Activated CD4-positive, alpha-beta T cell treated with anti-CD3 and anti-CD28 coated beads for 48 hours (primary cell): ENCODE measurements around the gene NDUFAF5.

Experiments
- DNase-seq: peaks from one replicate; pipeline ENCODE4 v3.0.0-alpha.2; 2020

NDUFAF5 gene

DNA sequence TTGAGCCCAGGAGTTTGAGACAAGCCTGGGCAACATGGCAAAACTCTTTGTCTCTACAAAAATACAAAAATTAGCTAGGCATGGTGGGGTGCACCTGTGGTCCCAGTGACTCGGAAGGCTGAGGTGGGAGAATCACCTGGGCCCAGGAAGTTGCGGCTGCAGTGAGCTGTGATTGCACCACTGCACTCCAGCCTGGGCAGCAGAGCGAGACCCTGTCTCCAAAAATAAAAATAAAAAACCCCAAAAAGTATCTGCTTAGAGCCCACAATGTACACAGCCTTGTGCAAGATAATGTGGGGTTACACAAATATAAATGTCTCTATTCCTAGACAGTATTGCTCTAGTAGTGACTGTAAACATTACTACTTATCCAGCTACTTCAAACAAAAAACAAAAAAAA, 6.0 kb upstream of the NDUFAF5 start:
- no peak for DNase-seq

DNA sequence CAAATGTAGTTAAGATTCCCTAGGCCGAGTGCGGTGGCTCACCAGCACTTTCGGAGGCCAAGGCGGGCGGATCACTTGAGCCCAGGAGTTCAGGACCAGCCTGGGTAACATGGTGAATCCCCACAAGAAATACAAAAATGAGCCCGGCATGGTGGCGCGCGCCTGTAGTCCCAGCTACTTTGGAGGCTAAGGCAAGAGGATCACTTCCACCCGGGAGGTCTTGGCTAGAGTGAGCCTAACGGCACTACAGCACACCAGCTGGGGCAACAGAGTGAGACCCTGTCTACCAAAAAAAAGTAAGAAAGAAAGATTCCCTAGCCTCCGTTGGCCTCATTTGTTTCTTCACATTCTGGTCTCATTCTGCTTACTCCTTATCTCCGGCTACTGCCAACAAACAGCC, 1.3 kb upstream of the NDUFAF5 start:
- no peak for DNase-seq

DNA sequence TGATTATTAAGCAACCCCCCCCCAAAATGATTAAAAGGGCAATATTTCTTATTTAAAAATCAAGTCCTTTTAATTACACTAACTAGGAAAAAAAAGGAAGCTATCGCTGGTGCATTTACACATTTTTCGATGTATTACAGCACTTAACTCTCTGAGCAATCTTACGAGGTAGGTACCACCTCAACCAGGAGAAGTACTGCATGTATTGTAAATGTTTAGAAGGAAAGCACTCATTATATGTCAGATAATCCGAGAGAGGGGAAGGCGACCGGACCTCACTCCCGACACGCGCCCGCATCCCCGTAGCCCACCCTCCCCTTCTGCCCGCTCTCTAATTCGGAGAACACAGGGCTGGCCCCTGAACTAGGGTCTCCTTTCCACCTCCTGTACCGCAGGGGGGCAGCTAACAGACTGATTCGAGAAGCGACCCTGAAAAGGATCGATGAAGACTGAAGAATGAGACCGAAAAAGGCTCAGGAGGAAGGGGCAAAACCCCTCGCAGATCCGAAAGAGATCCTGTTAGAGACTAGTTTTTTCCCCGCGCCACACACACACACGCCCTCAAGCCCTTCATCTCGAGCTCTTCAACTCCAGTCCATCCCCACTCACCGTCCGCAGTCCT, 446 bp upstream of the NDUFAF5 start:
- no peak for DNase-seq

DNA sequence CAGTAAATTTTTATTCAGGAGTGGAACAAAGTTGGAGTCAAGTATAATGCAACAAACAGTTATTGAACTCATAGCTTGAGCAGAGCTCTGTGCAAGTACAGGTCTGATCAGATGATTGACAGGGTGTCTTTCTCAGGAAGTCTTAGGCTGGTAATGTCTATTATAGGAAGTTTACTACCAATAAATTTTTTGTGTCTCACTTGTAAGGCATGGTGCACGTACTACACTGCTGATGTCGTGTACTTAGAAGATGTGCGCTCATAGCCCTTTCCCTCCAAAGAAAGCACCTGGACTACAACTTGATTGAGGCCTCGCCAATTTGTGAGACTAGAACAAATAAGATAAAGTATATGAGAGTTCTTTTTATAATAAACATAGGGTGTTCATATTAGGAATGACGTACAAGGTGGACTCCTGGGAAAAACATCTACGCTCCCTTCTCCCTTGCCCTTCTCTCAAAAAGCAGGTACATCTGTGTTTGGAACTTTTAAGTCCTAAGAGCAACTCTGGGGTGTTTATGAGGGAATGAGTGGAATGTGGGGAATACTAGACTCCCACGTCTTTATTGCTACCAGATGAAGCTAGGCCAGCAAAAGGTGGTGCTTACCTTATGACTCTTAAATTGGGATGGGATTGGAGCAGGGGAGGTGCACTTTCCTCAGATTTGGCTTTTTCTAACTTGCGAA, 1.5 kb downstream of the NDUFAF5 start:
- no peak for DNase-seq

DNA sequence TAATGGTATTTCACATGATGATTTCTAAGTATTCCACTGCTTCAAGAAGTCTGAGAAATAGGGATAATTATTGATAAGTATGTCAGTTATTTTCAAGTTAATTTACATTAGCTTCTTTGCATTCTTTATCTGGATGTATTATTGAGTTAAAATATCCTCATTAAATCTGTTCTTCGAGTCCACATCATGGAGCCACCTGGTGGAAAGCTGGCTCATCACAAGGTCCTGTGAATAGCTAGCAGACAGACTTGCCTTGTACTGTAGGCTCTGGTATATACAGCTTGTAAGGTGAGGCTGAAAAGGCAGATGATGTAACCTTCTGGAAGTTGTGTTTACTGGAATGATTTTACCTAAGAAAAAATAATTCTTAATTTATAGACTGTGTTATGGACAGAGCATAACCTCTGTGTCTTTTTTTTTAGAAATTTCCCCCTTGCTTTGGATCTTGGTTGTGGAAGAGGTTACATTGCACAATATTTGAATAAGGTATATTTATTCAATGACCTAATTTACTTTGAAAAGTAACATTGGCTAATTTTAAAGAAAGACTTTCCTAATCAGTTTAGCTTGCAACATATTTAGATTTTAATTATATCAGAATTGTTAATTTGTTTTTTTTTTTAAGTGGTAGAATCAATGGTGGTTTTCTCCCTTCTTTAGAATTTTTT, 3.5 kb downstream of the NDUFAF5 start:
- DNase-seq = peak; percentile 44

DNA sequence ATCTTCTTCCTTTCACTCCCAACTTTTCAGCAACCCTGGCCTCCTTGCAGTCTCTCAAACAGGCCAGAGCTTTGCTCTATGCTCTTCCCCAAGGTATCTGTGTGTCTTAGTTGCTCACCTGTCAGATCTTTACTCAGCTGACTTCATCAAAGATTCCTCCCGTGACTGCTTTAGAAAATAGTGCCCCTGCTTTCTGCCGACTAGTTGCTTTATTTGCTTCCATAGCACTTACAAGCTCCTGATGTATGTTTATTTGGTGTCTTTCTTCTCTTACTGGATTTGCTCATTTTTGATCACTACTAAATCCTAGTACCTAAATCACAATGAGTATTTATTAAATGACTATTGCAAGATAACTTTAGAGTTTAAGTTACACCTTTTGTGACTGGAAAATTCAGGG, 5.9 kb downstream of the NDUFAF5 start:
- no peak for DNase-seq

DNA sequence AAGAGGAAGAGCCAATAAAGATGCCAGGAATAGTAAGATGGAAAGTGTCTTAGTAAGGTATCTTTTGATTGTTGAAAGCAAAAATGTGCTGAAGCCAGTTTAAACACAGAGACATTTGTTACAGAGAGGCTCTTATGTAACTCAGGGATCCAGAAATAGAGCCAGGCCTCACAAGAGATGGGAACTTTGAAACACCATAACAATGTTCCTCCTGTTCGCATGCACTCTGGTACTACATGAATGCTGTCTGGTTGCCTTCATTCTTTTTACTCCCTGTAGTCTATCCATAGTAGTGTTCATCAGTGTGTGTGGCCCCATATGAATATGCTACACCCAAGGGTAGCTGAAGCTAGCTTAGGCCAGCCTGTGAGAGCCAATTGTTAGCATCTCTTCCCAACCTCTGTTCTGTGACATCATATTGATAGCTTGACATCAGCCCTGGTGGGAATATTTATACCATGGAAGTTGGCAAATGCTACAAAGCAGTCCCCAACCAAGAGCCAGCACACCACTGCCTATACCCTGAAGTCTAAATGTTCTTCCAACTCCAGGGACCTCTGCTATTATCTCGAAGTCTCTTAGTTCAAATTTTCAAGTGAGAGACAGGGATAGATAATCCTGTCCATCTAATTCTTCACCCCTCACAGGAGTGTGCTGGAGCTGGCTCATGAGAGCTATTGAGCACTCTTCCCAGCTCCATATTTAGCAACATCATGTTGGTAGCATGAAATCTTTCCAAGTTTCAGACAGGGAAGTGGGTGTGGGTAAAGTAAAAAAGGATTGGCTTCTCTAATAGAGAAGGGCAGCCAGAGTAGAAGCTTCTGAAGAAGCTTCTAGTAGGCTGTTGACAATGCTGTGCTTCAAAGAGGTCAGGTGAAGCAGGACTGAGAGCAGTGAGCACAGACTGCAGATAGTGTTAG, 7.0 kb downstream of the NDUFAF5 start:
- DNase-seq = no peak

DNA sequence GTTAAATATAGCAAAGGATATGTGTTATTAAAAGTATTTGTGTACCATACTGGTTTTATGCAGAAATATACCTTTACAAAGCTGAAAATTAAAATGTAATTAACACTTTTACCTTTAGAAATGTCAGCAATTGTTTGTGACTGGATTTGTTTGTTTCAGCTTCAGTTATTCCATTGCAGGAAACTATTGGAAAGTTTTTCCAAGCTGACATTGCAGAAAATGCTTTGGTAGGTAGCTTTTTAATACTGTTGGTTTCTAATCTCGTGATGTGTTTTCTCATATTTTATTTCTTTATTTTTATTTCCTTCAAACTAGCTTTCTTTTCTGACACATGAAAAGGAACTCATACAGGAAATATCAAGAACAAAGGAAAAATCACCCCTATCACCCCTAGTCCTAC, 8.2 kb downstream of the NDUFAF5 start:
- no peak for DNase-seq

DNA sequence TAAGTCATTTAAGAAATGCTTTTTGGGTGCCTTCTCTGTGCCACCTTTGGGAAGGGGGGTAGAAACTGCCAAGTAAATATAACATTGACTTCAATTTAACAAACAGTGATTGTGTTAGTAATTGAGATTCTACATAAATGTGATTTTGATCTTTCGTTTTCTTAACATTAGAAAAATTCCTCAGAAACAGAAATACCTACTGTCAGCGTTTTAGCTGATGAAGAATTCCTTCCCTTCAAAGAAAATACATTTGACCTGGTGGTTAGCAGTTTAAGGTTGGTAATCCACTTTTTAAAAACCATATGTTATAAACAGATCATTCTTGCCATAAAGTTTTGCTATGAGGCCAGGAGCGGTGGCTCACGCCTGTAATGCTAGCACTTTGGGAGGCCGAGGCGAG, 9.8 kb downstream of the NDUFAF5 start:
- DNase-seq = no peak

DNA sequence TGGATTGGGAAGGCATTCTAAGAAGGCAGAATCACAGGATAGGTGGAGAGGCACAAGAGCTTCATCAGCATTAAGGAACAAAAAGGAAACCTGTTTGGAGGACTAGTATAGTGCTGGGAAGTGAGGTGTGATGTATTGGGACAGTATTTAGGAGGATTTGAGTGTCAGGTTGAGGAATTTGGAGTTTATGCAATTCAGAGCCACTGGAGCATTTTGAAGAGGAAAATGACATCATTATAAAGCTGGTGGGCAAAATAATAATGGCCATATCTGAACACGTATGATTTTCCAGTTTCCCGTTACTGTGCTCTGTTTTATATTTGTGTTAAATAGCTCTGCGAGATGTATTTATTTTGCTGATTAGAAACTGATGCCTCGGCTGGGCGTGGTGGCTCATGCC, 14.2 kb downstream of the NDUFAF5 start:
- DNase-seq = no peak

DNA sequence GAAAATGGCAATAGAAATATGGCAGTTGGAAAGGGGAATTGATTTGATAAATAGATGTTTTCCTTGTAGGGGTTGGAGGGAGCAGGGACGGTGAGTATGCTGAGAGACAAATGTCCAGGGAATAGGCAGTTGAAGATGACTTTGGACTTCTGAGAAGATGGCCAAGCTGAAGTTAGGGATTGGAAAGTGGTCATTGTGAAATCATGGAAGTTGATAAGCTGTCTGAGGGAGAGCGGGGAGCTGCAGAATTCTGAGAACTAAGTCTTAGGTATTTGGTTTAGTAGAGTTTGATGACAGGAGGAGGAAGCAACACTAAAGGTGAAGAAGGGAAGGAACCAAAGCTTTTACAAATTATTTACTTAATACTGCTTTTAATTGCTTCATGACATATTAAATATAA, 15.1 kb downstream of the NDUFAF5 start:
- DNase-seq = no peak

DNA sequence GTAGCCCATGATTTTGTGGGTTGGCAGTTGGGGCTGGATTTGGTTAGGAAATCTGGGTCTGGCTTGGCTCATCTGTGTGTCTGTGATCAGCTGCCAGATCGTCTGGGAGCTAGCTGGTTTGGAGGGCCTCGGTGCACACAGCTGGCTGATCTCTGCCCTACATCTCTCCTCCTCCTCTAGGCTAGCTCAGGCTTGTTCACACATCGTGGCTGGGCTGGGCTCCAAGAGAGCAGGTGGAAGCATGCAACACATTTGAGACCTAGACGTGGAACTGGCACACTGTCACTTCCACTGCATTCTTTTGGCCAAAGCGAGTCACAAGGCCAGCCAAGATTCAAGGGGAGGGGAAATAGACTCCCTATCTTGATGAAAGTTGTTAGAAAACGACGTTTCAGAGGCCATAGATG, 15.9 kb downstream of the NDUFAF5 start:
- DNase-seq = no peak

DNA sequence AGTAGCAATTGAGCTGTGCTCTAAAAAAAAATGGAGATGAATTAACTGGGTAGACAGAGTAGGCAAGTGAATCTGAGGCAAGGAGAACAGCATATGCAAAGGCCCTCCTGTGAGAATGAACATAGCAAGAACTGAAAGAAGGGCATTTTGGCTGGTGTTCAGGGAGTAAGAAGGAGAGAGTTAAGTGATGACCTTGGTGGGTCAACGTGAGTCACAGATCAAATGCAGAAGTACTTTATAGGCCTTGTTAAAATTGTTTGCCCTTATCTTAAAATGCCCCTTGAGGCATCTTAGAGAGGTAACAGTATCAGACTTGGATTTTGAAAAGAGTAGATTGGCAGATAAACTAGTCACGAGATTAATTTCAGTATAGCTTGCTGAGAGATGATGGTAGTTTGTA, 24.5 kb downstream of the NDUFAF5 start:
- no peak for DNase-seq

DNA sequence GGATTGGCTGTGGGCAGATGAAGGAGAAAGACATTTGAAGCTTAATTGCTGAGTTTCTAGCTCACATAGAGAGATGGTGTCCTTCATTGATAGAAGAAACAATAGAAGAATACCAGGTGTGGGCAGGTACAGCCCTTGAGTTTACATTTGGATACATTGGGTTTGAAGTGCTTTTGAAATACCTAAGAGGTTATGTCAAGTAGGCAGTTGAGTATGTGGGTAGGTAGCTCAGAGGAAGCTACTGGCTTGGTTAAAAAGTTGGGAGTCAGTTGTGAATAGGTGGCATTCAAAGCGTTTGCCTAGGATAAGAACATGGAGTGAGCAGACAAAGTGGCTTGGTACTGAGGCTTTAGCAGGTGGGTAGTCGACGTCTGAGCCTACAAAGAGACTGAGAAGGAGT, 25.0 kb downstream of the NDUFAF5 start:
- DNase-seq = no peak

DNA sequence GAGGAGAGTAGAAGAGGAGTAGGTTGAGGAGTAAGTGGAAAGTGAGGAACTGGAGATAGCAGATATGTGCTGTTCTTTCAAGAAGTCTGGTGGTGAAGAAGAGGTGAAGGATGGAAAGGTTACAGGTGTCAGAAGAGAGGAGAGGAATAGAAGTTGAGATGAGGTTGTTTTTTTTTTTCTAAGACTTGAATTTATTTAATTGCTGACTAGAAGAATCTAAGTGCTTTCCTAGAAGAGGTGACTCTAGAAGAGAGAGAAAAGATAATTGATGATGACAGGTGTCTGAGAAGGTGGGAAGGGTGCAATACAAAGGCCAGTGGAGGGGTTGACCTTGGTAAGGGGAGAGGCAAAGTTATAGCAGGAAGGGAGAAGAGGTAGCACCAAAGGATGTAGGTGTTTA, 25.6 kb downstream of the NDUFAF5 start:
- no peak for DNase-seq

DNA sequence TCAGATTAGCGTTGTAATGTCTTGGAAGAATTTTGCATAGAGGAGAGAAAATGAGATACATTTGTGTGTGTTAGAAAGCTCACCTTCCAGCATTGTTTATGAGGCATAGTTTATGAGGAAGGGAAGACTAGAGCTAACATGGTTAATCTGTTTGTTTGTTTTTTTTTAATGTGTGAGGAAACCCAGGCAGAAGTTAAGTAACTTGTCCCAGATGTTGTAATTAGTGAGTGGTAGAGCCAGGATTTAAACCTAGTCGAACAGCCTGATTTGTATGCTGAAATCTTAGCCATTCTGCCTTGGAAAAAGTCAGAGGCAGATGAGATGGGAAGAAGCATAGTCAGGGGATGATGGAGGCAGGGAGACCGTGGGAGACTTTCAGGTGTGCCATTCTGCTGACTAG, 29.1 kb downstream of the NDUFAF5 start:
- no peak for DNase-seq

DNA sequence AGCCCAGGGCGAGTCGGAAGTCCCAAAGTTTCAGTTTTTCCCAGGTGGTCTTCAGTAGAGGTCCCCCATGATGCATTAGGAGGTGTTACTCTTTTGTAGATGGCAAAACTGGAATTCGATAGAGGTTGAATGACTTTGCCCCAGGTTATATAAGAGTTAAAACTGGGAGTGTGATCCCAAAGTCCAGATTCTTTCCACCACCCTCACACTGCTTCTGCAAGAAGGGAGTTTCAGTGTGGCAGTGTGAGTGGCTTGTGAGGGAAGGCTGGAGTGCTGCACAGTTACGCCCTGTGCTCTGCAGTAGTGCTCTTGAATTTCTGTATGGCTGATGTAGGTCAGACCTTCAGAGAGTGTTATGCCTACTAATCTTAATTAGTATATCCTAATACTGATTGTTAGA, 29.8 kb downstream of the NDUFAF5 start:
- DNase-seq = no peak

DNA sequence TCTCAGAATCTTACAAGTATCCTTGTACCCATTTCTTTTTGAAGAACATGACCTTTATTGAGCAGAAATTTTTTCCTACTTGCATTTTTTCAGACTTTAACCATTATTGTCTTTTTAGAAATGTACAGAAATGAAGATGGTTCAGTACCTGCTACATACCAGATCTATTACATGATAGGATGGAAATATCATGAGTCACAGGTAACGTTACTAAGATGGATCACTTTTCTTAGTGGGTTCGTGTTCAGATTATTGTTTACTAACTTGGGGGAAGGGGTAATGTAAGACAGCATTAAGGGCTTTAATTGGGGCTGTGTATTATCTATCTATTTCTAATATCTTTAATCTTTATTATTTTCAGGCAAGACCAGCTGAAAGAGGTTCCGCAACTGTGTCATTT, 31.9 kb downstream of the NDUFAF5 start:
- no peak for DNase-seq

DNA sequence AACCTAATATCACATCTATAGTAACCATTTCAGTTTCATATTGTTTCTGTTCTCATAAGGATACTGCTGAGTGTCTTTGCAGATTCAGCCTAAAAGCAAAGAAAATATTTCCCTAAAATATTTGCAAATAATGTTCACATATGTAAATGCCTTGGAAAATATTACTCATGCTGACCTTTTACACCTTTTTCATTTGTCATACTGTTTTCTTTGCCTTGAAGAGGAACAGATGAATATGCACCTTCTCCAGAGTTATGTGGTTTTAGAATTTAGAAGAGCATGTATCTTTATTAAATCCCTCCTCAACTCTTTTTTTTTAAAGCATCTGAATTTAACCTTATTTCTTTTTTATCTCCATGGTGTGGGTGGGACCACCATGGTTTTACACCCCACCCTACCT, 32.5 kb downstream of the NDUFAF5 start:
- DNase-seq = no peak

DNA sequence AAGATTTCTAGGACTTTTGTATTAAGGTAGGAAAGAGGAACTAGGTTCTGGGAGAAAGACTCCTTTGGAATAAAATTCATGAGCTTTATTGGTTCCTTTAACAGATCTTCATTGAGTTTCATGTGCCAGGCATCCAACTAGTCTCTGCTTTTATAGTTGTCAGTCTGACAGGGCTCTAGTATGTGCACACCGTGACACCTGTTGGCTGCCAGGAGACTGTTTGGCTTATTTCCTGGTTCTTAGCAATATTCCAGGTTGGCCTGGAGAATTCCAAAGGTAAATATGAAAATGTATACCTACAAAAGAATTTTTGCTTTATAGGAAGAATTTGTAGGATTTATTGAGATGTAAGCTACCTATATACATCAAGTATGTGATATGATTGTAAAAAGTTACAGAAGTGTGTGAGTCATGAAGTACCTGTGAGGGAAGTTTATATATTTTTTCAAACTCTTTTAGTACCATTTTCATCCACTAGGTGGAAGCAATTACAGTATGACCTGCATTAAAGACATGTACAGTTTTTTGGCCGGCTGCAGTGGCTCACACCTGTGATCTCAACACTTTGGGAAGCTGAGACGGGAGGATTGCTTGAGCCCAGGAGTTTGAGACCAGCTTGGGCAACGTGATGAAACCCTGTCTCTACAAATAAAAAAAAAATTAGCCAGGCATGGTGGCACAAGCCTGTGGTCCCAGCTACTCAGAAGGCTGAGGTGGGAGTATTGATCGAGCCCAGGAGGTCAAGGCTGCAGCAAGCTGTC, 35.2 kb downstream of the NDUFAF5 start:
- peak; percentile 16 for DNase-seq

DNA sequence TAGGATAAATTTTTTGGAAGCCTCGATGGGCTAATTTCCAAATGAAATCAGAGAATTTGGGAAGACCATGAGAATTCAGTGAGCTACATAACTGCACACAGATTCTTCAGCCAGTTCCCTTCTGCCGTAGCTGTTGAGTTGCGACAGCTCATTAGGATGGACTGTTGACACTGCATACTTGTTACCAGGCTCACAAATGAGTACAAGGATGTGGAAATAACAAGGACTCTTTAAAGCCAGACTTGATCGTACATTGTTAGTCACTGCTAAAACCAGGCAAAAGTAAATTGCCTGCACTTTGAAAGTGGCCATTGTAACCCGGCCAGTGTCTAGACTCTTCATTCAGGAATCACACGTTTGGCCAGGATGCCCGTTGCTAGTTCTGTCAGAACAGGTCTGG, 37.0 kb downstream of the NDUFAF5 start:
- DNase-seq = no peak

DNA sequence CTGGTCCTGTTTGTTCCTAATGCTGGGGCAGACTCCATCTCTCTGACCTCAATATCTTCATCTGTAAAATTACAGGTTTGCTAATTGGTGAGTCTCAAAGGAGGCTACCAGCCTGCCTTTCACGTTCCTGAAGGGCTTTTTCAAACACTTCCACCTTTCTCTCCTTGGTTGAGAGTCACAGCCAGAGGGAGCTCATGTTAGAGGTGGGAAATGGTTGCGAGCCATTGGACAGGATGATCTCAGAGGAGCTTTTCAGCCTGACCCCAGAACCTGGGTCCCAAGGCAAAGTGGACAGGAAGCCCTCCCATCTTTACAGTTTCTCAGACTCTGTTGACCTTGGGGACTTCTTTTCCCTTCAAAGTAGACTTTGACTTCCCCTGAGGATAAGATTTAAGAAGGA, 37.6 kb downstream of the NDUFAF5 start:
- no peak for DNase-seq

DNA sequence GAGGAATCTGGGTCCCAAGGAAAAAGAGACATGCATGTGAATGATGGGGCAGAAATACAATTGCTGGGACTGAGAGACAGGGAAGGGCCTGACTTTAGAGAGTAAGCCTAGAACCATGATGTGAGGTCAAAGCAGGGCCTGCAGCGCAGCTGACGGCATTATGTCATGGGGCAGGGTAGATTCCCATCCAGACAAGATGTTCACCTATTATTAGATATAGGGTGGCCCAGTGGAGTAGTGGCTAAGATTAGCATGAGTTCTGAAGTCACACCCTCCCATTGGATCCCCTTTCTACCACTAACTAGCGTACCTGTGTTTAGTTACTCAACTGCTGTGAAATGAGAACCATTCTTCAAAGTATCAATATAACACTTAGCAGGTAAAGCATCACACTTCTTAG, 39.6 kb downstream of the NDUFAF5 start:
- DNase-seq = no peak
